Naive thymus-derived CD8-positive, alpha-beta T cell (primary cell): Measurements from ENCODE around the gene CD300H. TPM values are rescaled to one million over a fixed set of nuclear protein-coding genes. Genes with fewer than 3 reads are reported as not detected.
A peak's percentile ranks its signal among the peaks of the same experiment; 100 is the strongest.

Experiments used
- ATAC-seq, 2 donors: fragments of 150-1000 bp; cut with Tn5 transposase in 1 of 2; sonication (Bioruptor Pico), chemical (Tn5 transposase) in 1 of 2; 1 replicate in 1 of 2; 2 replicates in 1 of 2; pipeline ENCODE4 v1.10.0; 2021; ENCODE audit warnings: mild to moderate bottlenecking in 2 of 2, moderate library complexity in 2 of 2
- POLR2A ChIA-PET: fragments of 350-600 bp; sonication (Branson Sonifier 250); formaldehyde crosslinking; loops from one replicate; lab custom pipeline; 2021; ENCODE audit warnings: antibody characterized with exemption; lab: Charles Lee
- DNase-seq, 10 donors: peaks; one replicate each; pipeline versions ENCODE4 v3.0.0 to v3.0.0-alpha.2; 2020 to 2022
- H3K27ac Mint-ChIP-seq, 10 donors: one replicate each; pipeline ENCODE4 v1.8.0; 2020 to 2022; ENCODE audit warnings: mild to moderate bottlenecking in 10 of 10, mixed read lengths in 10 of 10, moderate library complexity in 4 of 10, inconsistent platforms in 1 of 10
- H3K27me3 Mint-ChIP-seq, 5 donors: one replicate each; pipeline ENCODE4 v1.8.0; 2021 to 2022; ENCODE audit warnings: mixed read lengths in 5 of 5
- H3K36me3 Mint-ChIP-seq, 3 donors: one replicate each; pipeline ENCODE4 v1.8.0; 2020 to 2022; ENCODE audit warnings: mixed read lengths in 3 of 3, mild to moderate bottlenecking in 2 of 3, inconsistent platforms in 1 of 3
- H3K4me1 Mint-ChIP-seq, 4 donors: one replicate each; pipeline ENCODE4 v1.8.0; 2021 to 2022; ENCODE audit warnings: mixed read lengths in 4 of 4
- H3K4me3 Mint-ChIP-seq, 10 donors: one replicate each; pipeline ENCODE4 v1.8.0; 2020 to 2022; ENCODE audit warnings: mild to moderate bottlenecking in 10 of 10, mixed read lengths in 10 of 10, moderate library complexity in 6 of 10, inconsistent platforms in 1 of 10
- H3K9me3 Mint-ChIP-seq, 9 donors: one replicate each; pipeline ENCODE4 v1.8.0; 2020 to 2022; ENCODE audit warnings: mixed read lengths in 9 of 9, mild to moderate bottlenecking in 3 of 9, inconsistent platforms in 1 of 9, moderate library complexity in 1 of 9
- polyA plus RNA-seq, 3 donors: library from polyadenylated mRNA; unstranded; fragments of 300-500 nt; fragmentation: Illumina TruSeq; gene quantifications; one replicate each; pipeline ENCODE4 v1.2.3, GENCODE V29; 2021
- total RNA-seq, 8 experiments: library from RNA in 2 of 8; stranded (reverse) in 2 of 8; gene quantifications; one replicate each; pipeline ENCODE4 v1.2.3 and lab custom pipeline; 2021 to 2026

Gene CD300H
- total RNA-seq, result not detected
- not detected for polyA plus RNA-seq
- total RNA-seq (lab: John Stamatoyannopoulos, UW), result 0 reads per million in 6 experiments

GRCh38 chr17:74567397-74567796 is at the start of gene CD300H:
Gene CD300H, minus strand, starts transcription at chr17:74567509.
- Mint-ChIP-seq H3K27me3 (peaks cover 19 to 47% (median 32%) of the 10 kb centered on the region in 5 donors), H3K27ac (no peak within 1 kb of the TSS), H3K4me1 (peaks cover 5 to 14% (median 8%) of the 10 kb centered on the region in 4 donors), H3K9me3 (no peaks in the 10 kb centered on the region), H3K4me3 (peak within 1 kb of the TSS in 1 of 10 donors; percentile 57), H3K36me3 (peaks cover 0 to 3% (median 0%) of the 10 kb centered on the region in 3 donors)
- DNase-seq (no peak), ATAC-seq (no peak)
- POLR2A ChIA-PET, result no interaction called here

GRCh38 chr17:74616696-74617095 is 49.4 kb upstream of the CD300H start:
- H3K27ac Mint-ChIP-seq, result no peak overlapping the region
- H3K36me3 Mint-ChIP-seq, result no peaks in the 10 kb centered on the region
- H3K9me3 Mint-ChIP-seq, result no peaks in the 10 kb centered on the region
- DNase-seq (no peak), ATAC-seq (no peak)
- POLR2A ChIA-PET, result no interaction called here
- H3K4me1 Mint-ChIP-seq, result peaks cover 0 to 13% (median 8%) of the 10 kb centered on the region in 4 donors
- H3K27me3 Mint-ChIP-seq, result peaks cover 9 to 62% (median 39%) of the 10 kb centered on the region in 5 donors
- no peak overlapping the region for H3K4me3 Mint-ChIP-seq

- Mint-ChIP-seq H3K4me1 (peaks cover 0 to 18% (median 9%) of the 10 kb centered on the region in 4 donors), H3K27ac (no peak overlapping the region), H3K4me3 (no peak overlapping the region), H3K36me3 (peaks cover 0 to 4% (median 0%) of the 10 kb centered on the region in 3 donors), H3K27me3 (peaks cover 9 to 42% (median 31%) of the 10 kb centered on the region in 5 donors), H3K9me3 (peaks cover 0 to 4% (median 0%) of the 10 kb centered on the region in 9 donors)
- POLR2A ChIA-PET, result no interaction called here
- no peak for DNase-seq
- ATAC-seq, result no peak
These were observed 44.7 kb upstream of the CD300H start for GRCh38 chr17:74612046-74612445.

GRCh38 chr17:74610108-74610507 is 42.8 kb upstream of the CD300H start:
- POLR2A ChIA-PET, result no interaction called here
- Mint-ChIP-seq H3K36me3 (peaks cover 0 to 4% (median 0%) of the 10 kb centered on the region in 3 donors), H3K9me3 (peaks cover 0 to 4% (median 0%) of the 10 kb centered on the region in 9 donors), H3K4me3 (no peak overlapping the region), H3K27ac (no peak overlapping the region), H3K27me3 (peaks cover 9 to 36% (median 24%) of the 10 kb centered on the region in 5 donors), H3K4me1 (peaks cover 0 to 24% (median 7%) of the 10 kb centered on the region in 4 donors)
- DNase-seq (no peak), ATAC-seq (no peak)

- H3K4me1 Mint-ChIP-seq, result peaks cover 4 to 34% (median 13%) of the 10 kb centered on the region in 4 donors
- no peak for DNase-seq
- H3K27me3 Mint-ChIP-seq, result peaks cover 9 to 24% (median 21%) of the 10 kb centered on the region in 5 donors
- no peak for ATAC-seq
- peaks cover 0 to 4% (median 0%) of the 10 kb centered on the region in 9 donors for H3K9me3 Mint-ChIP-seq
- peaks cover 0 to 4% (median 0%) of the 10 kb centered on the region in 3 donors for H3K36me3 Mint-ChIP-seq
- no peak overlapping the region for H3K27ac Mint-ChIP-seq
- H3K4me3 Mint-ChIP-seq, result no peak overlapping the region
- POLR2A ChIA-PET, result no interaction called here
These were observed 41.2 kb upstream of the CD300H start for GRCh38 chr17:74608511-74608910.

GRCh38 chr17:74607221-74607620 is 39.9 kb upstream of the CD300H start:
- Mint-ChIP-seq H3K4me3 (no peak overlapping the region), H3K4me1 (peaks cover 8 to 36% (median 21%) of the 10 kb centered on the region in 4 donors), H3K9me3 (peaks cover 0 to 4% (median 0%) of the 10 kb centered on the region in 9 donors), H3K27me3 (peaks cover 9 to 23% (median 13%) of the 10 kb centered on the region in 5 donors), H3K27ac (peak overlapping the region in 1 of 10 donors; percentile 33), H3K36me3 (peaks cover 0 to 4% (median 0%) of the 10 kb centered on the region in 3 donors)
- ATAC-seq, result no peak
- no peak for DNase-seq
- POLR2A ChIA-PET, result no interaction called here

GRCh38 chr17:74606050-74606449 is 38.7 kb upstream of the CD300H start:
- Mint-ChIP-seq H3K36me3 (peaks cover 0 to 4% (median 0%) of the 10 kb centered on the region in 3 donors), H3K4me1 (peaks cover 8 to 37% (median 24%) of the 10 kb centered on the region in 4 donors), H3K4me3 (no peak overlapping the region), H3K27ac (no peak overlapping the region), H3K27me3 (peaks cover 8 to 23% (median 16%) of the 10 kb centered on the region in 5 donors), H3K9me3 (peaks cover 0 to 4% (median 0%) of the 10 kb centered on the region in 9 donors)
- ATAC-seq (no peak), DNase-seq (no peak)
- POLR2A ChIA-PET, result no interaction called here

GRCh38 chr17:74605361-74605760 is 38.1 kb upstream of the CD300H start:
- Mint-ChIP-seq H3K4me1 (peaks cover 8 to 39% (median 27%) of the 10 kb centered on the region in 4 donors), H3K36me3 (peaks cover 0 to 4% (median 0%) of the 10 kb centered on the region in 3 donors), H3K4me3 (no peak overlapping the region), H3K9me3 (peaks cover 0 to 4% (median 0%) of the 10 kb centered on the region in 9 donors), H3K27ac (no peak overlapping the region), H3K27me3 (peaks cover 8 to 29% (median 20%) of the 10 kb centered on the region in 5 donors)
- POLR2A ChIA-PET, result no interaction called here
- ATAC-seq, result no peak
- no peak for DNase-seq

GRCh38 chr17:74604761-74605160 is 37.5 kb upstream of the CD300H start:
- Mint-ChIP-seq H3K36me3 (peaks cover 0 to 4% (median 0%) of the 10 kb centered on the region in 3 donors), H3K27ac (no peak overlapping the region), H3K4me3 (no peak overlapping the region), H3K9me3 (peaks cover 0 to 4% (median 0%) of the 10 kb centered on the region in 9 donors), H3K4me1 (peaks cover 9 to 44% (median 30%) of the 10 kb centered on the region in 4 donors), H3K27me3 (peaks cover 9 to 35% (median 25%) of the 10 kb centered on the region in 5 donors)
- DNase-seq, result no peak
- POLR2A ChIA-PET, result no interaction called here
- ATAC-seq, result no peak

GRCh38 chr17:74604200-74604599 is 36.9 kb upstream of the CD300H start:
- Mint-ChIP-seq H3K36me3 (peaks cover 0 to 4% (median 0%) of the 10 kb centered on the region in 3 donors), H3K4me1 (peaks cover 13 to 49% (median 35%) of the 10 kb centered on the region in 4 donors), H3K4me3 (no peak overlapping the region), H3K27me3 (peaks cover 9 to 41% (median 29%) of the 10 kb centered on the region in 5 donors), H3K9me3 (peaks cover 0 to 4% (median 0%) of the 10 kb centered on the region in 9 donors), H3K27ac (peak overlapping the region in 1 of 10 donors; percentile 25)
- ATAC-seq (no peak), DNase-seq (no peak)
- POLR2A ChIA-PET, result no interaction called here

- peaks cover 0 to 4% (median 0%) of the 10 kb centered on the region in 9 donors for H3K9me3 Mint-ChIP-seq
These were observed 36.4 kb upstream of the CD300H start for GRCh38 chr17:74603746-74604145.

GRCh38 chr17:74603037-74603635 is 35.8 kb upstream of the CD300H start:
- H3K9me3 Mint-ChIP-seq, result peaks cover 0 to 4% (median 0%) of the 10 kb centered on the region in 9 donors
- peak overlapping the region in 3 of 10 donors; percentile 3 to 71 (median 18) for H3K27ac Mint-ChIP-seq
- peak overlapping the region in 8 of 10 donors; percentile 7 to 59 (median 30) for H3K4me3 Mint-ChIP-seq
- ATAC-seq (peak in 1 of 2 donors; percentile 53), DNase-seq (peak in 3 of 10 donors; percentile 16 to 40 (median 33))
- H3K27me3 Mint-ChIP-seq, result peaks cover 10 to 42% (median 29%) of the 10 kb centered on the region in 5 donors
- peaks cover 0 to 4% (median 0%) of the 10 kb centered on the region in 3 donors for H3K36me3 Mint-ChIP-seq
- H3K4me1 Mint-ChIP-seq, result peaks cover 19 to 58% (median 45%) of the 10 kb centered on the region in 4 donors
- POLR2A ChIA-PET, result no interaction called here

More at GRCh38 chr17:74603746-74604145, 36.4 kb upstream of the CD300H start:
- DNase-seq (no peak), ATAC-seq (no peak)
- H3K4me3 Mint-ChIP-seq, result peak overlapping the region in 1 of 10 donors; percentile 39
- H3K36me3 Mint-ChIP-seq, result peaks cover 0 to 4% (median 0%) of the 10 kb centered on the region in 3 donors
- H3K27ac Mint-ChIP-seq, result peak overlapping the region in 2 of 10 donors; percentile 25 to 71
- POLR2A ChIA-PET, result no interaction called here
- peaks cover 16 to 51% (median 39%) of the 10 kb centered on the region in 4 donors for H3K4me1 Mint-ChIP-seq
- H3K27me3 Mint-ChIP-seq, result peaks cover 9 to 42% (median 30%) of the 10 kb centered on the region in 5 donors
